HG03457 (cell line): ENCODE data around the gene BTBD9.

Experiments
- ATAC-seq: cut with Tn5 transposase; IDR thresholded peaks from one replicate; pipeline ENCODE4 v1.9.1; 2021; ENCODE audit warnings: moderate number of reproducible peaks; ENCODE audit not compliant: unreplicated experiment

The BTBD9 gene

DNA sequence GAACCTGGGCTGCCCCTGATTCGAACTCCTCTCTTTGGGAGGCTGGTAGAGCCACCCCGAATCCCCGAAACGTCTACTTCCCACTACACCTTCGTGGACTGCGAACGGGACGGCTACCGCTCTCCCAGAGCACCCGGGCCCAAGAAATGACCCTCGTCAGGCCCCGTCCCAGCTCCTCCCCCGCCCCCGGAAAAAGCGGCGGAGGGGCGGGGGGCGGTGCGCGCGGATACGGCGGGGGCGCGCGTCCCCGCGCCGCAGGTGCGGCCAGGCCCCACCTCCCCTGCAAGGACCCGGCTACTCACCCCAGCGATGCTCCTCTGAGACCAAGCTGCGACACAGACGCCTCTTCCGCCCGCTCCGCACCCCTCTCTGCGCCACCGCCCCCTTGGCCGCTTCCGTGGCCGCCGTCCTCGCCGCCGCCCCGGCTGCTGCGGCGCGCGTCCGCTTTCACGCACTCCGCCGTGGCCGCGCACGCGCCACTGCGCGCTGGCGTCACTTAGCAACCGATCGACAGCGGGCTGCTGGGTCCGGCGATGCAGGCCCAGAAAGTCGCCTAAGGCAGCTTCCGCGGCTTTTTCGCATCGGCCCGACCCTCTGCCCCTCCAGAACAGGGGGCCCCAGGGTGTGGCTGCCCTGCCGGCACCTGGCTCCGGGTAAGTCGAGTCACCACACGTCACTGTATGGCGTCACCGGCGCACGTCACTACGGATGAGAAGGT lies at the start of gene BTBD9:
Gene BTBD9 (minus strand): TSS at position 432 of the 718 bp plus-strand sequence.
- peak; percentile 56 for ATAC-seq

DNA sequence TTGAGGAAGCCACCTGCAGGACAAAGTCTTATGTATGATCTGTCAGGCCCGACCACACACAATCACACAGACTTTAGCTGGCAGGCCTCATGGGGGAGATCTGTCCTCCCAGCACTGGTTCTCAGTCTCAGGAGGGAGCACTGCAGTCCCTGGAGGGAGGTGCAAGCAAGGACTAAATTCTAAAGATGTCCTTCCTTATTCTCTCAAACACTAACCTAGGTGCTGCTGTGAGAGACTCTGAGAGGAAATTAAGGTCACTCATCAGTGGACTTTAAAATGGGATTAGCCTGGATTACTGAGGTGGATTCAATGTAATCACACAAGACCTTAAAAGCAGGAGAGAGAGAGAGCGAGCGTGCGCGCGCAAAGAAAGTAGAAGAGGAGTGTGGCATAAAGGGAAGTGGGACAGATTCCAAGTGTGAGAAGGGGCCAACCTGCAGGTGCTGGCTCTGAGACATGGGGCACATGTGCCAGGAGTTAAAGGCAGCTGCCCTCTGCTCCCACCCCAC lies 48.9 kb upstream of the BTBD9 start:
- no peak for ATAC-seq

DNA sequence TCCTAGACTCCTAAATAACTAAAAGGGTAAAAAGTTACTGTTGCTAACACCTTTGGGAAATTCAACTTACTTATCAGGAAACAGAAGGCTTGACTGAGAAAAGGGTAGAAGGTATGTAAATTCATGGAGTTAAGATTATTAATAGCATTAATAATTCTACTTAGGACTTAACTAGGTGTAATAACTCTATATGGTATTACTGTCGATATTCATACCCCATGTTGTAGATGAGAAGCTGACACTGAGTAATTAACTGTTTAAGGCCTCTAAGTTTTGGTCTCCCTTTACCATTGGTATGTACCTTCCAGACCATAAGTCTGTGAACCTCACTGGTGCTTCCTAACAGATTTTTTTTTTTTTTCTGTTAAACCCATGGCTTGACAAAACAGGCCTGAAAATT lies 47.8 kb upstream of the BTBD9 start:
- ATAC-seq: no peak

DNA sequence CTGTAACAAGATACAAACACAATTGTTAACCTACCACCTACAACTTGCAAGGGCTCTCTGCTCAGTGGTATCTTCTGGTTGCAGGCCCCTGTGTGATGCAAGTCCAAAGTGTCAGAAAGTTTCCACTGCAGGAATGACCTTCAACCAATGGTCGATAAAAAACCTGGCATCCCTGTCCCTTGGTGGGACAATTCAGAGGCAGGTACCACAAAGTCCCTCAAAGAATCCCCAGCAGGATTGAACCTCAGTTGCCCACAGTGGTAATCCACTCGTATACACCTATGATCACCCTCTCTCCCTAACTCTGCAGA lies 47.3 kb upstream of the BTBD9 start:
- no peak for ATAC-seq

DNA sequence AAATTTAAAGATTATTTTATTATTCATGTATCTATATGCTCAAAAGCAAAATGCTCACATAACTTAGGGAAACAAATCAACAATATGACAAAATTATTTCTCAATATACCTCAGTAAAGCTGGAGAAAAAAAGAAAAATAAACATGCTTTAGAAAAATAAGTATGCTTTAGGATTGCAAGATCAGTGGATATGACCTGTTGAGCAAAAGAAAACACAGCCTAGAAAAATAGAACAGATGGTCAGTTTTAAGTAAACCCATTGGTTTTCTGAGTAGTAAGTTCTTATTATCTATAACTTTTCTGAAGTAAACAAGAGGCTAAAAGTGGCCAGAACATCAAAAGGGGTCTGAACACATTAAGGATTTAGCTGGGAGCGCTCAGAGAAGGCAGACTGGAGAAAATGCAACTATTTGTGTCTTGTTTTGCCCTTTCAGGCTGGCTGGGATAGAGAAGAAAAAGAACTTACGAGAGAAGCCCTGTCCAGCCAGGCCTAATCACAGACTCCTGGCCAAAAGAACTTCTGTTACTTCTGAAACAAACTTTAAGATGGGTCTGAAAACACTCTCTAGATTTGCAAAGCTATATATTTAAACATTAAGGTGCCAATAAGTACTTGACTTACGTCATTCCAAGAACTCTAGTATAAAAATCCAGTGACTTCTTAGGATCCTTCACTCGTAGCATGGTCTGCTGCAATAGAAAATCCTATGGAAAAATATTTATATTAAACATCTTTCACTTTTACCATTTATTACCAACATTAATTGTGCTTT lies 46.7 kb upstream of the BTBD9 start:
- ATAC-seq: no peak

DNA sequence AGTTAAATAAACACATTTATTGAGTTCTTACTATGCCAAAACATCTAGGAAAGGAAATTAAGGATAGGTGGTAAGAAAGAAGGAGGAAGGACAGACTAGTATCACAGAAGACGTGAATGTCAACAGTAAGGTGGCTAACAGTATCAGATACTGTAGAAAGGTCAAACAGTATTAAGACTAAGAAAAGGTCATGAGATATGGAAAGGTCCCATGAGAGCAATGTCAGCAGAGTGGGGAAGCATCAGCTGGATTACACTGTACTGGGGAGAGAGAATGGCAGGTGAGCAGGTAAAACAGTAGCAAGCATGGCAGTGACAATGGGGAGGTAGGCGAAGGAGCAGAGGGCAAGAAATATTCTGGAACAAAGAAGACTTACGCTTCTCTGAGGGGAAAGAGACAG lies 45.2 kb upstream of the BTBD9 start:
- no peak for ATAC-seq

DNA sequence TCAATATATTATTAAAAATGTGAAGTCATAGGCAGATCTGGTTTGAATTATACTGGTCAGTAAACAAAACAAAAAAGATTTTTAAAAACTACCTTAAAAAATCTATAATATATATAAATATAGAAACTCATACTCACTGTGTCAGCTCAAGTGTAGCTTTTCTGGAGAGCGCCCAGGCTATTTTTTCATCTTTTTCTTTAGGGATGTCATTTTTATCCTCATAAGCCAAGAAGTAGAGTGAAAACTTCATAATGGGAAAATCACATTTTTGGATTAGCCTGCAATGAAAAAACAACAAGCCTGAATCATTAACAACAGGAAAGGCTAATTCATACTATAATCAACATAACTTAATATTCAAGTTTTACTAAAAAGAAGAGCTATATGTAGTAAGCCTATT lies 44.5 kb upstream of the BTBD9 start:
- no peak for ATAC-seq

DNA sequence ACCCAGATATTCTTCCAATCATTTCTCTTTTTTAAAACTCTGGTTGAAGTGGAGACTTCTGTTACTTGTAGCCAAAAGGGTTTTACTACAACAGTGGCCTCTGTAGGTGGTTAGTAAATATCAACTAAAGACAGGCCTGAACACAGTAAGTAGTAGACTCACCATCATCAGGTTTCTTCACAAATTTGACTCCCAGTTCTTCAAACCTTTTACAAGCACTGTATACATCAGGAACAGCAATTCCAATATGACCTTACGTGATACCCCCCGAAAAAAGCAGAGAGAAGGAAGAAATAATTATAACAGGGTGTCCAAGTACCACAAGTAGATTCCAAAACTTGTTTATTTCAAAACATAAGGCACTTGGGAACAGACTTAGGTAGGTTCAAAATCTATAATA lies 42.1 kb upstream of the BTBD9 start:
- no peak for ATAC-seq

DNA sequence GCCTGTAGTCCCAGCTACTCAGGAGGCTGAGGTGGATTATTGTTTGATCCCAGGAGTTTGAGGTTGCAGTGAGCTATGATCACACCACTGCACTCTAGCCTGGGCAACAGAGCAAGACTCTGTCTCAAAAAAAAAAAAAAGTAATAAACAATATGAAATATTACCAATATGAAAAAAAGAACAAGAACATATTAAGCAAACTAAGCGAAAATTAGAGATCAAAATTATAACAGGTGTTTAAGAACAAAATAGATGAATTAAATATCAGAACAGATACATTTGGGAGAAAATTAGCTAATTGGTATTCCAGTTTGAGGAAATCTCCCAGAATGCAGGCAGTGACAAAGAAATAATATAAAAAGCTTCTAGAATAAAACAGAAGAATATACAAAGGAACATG lies 39.9 kb upstream of the BTBD9 start:
- no peak for ATAC-seq

DNA sequence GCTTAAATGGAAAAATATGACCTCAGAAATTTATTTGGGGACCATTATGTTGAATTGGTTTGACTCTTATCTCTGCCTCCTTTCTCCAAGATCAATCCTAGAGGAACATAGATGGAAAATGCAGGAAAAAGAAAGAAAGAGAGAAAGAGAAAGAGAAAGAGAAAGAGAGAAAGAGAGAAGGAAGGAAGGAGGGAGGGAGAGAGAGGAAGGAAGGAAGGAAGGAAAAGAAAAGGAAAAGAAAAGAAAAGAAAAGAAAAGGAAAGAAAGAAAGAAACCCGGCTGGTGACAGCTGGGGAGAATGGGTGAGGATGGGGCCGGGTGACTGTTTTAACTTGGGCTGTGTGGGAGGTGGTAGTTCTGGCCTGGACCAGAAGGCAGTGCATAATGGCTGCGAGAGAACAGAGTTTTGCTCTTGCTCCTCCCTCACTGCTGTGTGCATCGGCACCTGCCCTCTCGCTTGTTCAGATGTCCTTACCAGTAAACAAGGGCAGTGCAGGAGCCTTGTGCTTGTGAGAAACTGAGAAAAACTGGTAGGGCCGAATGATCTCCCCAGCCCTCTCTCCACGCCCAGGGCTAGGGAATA lies 38.5 kb upstream of the BTBD9 start:
- no peak for ATAC-seq

DNA sequence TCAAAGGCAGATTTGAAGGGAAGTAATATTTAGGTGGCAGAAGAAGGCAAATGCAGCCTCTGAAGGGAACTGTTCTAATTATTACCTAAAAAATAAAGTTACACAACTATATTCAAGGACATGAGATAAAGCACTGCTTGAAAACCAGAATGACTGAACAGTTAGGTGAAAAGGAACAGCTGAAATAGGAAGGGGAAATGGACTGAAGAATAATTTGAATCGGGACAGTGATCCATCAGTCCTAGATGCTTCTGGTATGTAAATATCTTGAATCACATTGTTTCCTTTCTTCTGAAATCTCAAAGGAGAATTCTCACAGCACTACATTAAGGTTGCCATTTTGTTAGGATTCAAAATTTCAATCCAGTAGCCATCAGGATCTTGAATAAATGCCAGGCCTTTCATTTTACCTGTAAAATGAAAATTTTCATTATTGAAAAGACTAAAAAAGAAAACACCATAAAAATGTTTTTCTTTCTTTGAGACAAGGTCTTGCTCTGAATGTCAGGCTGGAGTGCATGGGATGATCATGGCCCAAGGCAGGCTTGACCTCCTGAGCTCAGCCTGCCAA lies 37.3 kb upstream of the BTBD9 start:
- no peak for ATAC-seq

DNA sequence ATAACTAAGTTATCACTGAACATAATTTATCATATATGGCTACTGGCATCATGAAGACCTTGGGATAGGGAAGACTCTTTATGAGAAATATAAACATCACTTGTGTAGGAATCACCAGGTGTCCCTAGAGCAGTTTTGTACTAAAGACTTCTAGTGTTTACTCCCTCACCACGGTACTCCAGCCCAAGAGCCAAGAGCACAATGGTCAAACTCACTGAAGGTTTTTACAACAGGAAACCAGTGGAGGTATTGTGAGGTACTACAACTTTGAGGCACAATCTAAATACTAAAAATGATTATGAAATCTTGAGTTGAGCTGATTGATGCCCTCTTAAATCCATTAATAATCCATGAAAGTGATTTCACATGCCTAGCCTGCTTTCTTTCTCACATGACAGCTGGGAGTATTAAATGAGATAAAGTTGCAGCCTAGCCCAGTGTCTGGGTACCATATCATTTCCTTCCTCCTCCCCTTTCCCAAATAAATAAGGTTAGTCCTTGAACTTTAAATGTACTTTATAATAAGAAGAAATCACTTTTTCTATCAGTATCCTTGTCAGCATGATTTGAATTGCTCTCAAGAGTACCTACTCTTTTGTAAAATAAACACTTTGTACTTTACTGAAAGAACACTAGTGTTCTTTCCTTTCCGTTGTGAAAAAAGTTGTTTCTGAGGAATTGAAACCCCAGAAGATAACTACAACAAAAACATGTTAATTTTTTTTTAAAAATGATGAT lies 36.7 kb upstream of the BTBD9 start:
- no peak for ATAC-seq

DNA sequence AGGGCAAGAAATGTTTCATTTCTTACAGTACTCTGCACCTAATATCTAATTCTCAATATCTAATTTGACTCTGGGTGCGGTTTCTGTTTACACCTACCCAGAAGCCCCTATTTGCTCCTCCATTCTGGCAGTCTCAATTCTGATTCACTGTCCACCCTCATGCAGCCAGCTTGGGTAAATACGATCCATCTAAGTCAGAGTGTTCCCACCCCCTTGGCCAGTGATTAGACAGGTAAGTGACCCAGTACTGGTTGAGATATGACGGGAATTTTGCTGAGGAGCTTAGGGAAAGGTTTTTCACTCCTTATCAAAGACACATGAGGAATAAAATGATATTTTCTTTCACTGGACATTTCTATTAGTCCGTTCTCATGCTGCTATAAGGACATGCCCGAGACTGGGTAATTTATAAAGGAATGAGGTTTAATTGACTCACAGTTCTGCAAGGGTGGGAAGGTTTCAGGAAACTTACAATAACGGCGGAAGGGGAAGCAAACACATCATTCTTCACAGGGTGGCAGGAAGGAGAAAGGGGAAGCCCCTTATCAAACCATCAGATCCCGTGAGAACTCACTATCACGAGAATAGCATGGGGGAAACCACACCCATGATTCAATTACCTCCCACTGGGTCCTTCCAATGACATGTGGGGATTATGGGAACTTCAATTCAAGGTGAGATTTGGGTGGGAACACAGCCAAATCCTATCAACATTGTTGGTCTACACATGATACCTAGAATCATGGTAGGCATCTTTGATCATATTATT lies 33.9 kb upstream of the BTBD9 start:
- ATAC-seq: no peak

DNA sequence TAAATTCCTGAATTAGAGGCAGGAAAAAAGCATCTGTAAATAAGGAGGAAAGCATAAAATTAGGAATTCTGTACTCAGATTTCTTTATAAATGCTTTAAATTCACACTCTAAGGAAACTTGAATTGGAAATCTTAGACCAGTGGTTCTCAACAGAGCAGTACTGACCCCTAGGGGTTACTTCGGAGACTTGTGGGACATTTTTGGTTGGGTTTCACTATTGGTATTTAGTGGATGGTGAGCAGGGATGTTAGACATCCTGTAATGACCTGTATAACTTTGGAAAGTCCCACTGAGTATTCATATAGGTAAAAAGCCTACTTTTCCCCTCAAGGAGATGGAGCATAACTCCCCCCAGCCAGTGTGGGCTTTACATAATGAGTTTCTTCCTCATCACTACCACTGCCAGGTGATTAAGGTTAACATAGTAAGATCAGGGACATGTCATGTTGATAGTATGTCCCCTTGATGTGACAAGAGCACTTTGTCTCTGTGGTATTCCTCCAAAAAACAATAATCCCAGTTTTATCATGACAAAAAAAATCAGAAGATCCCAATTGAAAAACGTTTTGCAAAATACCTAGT lies 32.2 kb upstream of the BTBD9 start:
- no peak for ATAC-seq

DNA sequence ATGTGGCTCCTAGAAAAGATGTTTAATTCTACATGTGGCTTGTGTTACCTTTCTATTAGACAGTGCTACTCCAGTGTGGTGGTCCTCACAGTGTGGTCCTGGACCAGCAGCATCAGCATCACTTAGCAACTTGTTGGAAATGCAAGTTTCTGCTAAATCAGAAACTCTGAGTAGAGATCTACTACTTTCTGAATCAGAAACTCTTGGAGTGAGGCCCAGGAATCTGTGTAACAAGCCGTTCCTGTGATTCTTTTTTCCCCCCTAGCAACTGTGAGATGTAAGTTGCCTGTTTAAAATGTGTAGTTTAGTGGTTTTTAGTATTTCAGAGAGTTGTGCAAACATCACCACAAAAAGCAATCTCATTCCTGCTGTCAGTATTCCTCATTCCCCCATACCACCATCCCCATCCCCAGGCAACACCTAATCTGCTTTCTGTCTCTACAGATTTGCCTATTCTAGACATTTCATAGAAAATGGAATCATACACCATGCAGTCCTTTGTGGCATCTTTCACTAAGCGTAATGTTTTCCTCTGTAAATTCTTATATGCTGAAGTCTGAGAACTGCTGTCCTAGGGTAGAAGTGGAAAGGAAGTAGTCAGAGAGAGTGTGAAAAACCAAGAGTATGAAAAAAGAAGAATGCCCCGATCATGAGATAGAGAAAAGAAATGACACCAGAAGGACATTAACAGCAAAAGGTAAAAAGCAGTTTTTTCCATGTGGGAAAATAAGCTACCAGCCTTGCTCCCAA lies 18.9 kb upstream of the BTBD9 start:
- no peak for ATAC-seq

DNA sequence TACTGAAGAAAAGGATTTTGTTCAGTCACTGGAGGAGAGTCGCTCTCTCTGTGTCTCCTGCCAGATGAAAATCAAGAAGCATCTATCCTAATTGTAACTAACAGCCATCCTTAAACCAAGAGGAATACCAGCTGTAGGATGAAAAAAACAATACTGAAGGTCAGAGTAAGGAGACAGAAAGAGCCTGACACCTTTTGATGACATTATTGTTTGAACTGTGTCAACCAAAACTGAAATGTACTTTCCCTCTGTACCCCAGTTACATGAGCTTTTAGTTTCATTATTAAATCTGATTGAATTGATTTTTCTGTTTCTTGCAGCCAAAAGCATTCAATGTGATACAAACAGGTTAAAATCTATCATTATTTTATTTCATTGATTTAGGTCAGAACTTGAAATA lies 17.2 kb upstream of the BTBD9 start:
- no peak for ATAC-seq

DNA sequence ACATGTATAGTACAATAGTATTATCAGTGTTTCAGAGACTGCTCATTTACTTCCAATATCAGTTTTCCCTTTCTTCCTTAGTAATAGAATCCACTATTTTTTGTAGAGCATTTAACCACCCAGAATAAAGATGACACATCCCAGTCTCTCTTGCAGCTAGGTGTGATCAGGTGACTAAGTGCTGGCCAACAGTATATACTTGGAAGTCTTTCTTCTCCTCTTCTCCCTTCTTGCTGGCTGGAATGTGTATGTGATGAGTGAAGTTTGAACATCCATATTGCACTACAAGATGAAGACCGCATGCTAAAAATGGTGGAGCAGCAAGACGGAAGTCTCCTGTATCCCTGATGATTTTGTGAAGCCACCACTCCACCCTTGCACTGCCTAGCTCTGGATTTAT lies 14.5 kb upstream of the BTBD9 start:
- ATAC-seq: no peak

DNA sequence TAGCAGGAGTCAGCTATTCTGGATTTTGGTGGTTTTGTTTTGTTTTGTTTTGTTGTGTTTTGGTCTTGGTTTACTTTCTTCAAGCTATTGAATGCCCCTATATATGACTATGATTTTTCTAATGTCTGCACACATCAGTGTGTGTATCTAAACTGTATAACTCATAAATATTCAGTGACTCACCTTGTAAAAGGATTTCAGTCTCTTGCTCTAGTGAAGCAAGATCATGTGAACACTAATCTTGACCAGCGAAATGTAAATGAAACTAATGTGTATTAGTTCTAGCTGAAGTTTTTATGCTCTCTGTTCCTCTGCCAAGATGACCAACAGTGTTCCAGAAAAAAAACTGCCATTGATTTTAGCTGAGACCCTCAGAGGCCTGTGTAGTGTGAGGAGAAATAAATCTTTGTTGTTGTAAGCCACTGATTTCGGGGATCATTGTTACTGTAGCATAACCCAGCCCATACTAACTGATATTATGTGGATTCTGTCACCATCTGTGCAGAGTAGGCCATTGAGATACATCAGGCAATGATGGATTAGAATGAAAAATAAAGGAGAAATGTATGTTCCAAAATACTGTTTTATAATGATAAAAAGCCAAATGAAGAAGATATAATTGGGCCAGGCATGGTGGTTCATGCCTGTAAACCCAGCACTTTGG lies 11.5 kb upstream of the BTBD9 start:
- no peak for ATAC-seq

DNA sequence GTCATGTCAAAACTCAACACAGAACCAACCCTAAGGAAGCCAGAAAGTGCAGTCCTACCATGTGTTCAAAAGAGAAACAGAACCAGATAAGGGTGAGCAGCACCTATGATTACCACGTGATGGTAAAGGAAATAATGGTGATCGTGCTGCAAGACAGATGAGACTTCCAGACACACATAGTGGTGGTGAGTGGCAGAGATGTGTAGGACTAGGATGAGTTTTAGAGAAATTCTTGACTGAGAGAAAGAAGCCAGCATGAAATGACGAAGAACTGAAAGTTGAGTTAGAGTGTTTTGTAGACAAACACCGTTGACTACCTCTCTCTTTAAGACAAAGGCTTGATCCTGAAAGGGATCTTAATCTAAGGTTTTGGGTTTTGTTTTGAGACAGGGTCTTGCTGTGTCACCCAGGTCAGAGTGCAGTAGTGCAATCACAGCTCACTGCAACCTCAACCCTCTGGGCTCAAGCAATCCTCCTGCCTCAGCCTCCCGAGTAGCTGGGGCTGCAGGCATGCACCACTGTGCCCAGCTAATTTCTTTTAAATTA lies 10.6 kb upstream of the BTBD9 start:
- ATAC-seq: no peak
